Esophagus squamous epithelium (tissue), 5 donors: ENCODE measurements around the gene FAM114A2. TPM values are rescaled to one million over a fixed set of nuclear protein-coding genes. Genes with fewer than 3 reads are reported as not detected.

Experiments
- DNase-seq: peaks from one replicate; lab custom pipeline; 2025; lab: John Stamatoyannopoulos, UW
- H3K27ac ChIP-seq, 4 donors: fragments of 200-600 bp; sonication (generic); one replicate each; pipeline ENCODE4 v1.5.1; 2016 to 2019; ENCODE audit warnings: mild to moderate bottlenecking in 1 of 4
- H3K27me3 ChIP-seq, 4 donors: fragments of 200-600 bp; sonication (generic); 1 replicate in 3 of 4; 2 replicates in 1 of 4; pipeline versions ENCODE4 v1.5.1 to v1.6.0; 2017 to 2021; ENCODE audit warnings: antibody characterized with exemption in 1 of 4
- H3K36me3 ChIP-seq, 3 donors: fragments of 200-600 bp; sonication (generic); one replicate each; pipeline ENCODE4 v1.5.1; 2016 to 2019
- H3K4me1 ChIP-seq, 3 donors: fragments of 200-600 bp; sonication (generic); one replicate each; pipeline ENCODE4 v1.5.1; 2017 to 2019
- H3K4me3 ChIP-seq, 4 donors: fragments of 200-600 bp; sonication (generic); 1 replicate in 3 of 4; 2 replicates in 1 of 4; pipeline ENCODE4 v1.5.1; 2016 to 2019; ENCODE audit warnings: mild to moderate bottlenecking in 2 of 4, moderate library complexity in 1 of 4
- H3K9me3 ChIP-seq, 3 donors: fragments of 200-600 bp; sonication (generic); one replicate each; pipeline ENCODE4 v1.5.1; 2016 to 2019
- POLR2A ChIP-seq, 4 donors: fragments of 450-650 bp; IDR thresholded peaks; one replicate each; pipeline ENCODE4 v1.6.1; 2017; ENCODE audit warnings: antibody characterized with exemption in 4 of 4, mild to moderate bottlenecking in 4 of 4, moderate library complexity in 3 of 4
- WGBS, 2 donors: methylation state at CpG; one replicate each; pipeline ENCODE4 v1.1.5; 2018; 5-methylcytosine and 5-hydroxymethylcytosine counted together
- intact Hi-C: fragments of 100-400 bp; cut with DNase I; formaldehyde crosslinking; loops from one replicate; pipeline ENCODE4 v1.15.0; 2022
- total RNA-seq, 4 donors: library from RNA; depleted of rRNA; stranded (reverse); fragments of >200 nt; gene quantifications; one replicate each; pipeline ENCODE4 v1.1.0, GENCODE V29; 2016
- TF ChIP-seq, protein P1 (sequence below), 6 experiments: fragments of 450-650 bp in 4 of 6; fragments of 200-600 bp in 2 of 6; sonication (generic) in 2 of 6; IDR thresholded peaks; one replicate each; pipeline ENCODE4 v1.5.1; 2016 to 2019; ENCODE audit warnings: antibody characterized with exemption in 6 of 6, mild to moderate bottlenecking in 4 of 6, moderate library complexity in 4 of 6
- donor health status: DM: yes; HTN: yes; CAD: no.

FAM114A2 gene
- total RNA-seq, 4 donors from 2014 or later = 6.2 to 22.1 (median 19.5) TPM

DNA sequence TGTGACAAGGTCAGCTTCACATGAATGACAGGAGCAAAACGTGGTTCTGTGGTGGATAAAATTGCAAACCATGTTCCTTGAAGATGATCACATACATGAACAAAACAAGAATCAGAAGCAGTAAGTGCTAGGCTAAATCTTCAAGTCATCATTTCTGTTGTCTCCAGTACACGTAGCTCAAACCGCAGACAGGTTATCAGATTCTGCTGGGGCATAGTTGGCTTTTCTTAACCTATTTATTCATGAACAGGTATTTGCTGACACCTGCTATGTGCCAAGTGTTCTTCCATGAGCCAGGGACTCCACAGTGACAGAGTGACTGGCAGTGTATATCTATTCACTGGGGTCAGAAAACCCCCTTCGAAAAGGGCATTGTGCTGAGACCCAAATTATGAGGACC, 20.9 kb upstream of the FAM114A2 start:
- 71 to 90% methylated on average over 3 to 4 of the region's 4 CpGs for WGBS, 2 donors
- no peak overlapping the region for H3K4me3 ChIP-seq
- no peak for DNase-seq
- no peaks in the 10 kb centered on the region for H3K4me1 ChIP-seq
- H3K36me3 ChIP-seq = peaks cover 0 to 12% (median 0%) of the 10 kb centered on the region in 3 donors
- no peaks in the 10 kb centered on the region for H3K27me3 ChIP-seq
- no peaks in the 10 kb centered on the region for H3K9me3 ChIP-seq
- intact Hi-C loops = no loop called here
- no peak overlapping the region for H3K27ac ChIP-seq
- TF ChIP-seq, protein P1, sequence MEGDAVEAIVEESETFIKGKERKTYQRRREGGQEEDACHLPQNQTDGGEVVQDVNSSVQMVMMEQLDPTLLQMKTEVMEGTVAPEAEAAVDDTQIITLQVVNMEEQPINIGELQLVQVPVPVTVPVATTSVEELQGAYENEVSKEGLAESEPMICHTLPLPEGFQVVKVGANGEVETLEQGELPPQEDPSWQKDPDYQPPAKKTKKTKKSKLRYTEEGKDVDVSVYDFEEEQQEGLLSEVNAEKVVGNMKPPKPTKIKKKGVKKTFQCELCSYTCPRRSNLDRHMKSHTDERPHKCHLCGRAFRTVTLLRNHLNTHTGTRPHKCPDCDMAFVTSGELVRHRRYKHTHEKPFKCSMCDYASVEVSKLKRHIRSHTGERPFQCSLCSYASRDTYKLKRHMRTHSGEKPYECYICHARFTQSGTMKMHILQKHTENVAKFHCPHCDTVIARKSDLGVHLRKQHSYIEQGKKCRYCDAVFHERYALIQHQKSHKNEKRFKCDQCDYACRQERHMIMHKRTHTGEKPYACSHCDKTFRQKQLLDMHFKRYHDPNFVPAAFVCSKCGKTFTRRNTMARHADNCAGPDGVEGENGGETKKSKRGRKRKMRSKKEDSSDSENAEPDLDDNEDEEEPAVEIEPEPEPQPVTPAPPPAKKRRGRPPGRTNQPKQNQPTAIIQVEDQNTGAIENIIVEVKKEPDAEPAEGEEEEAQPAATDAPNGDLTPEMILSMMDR (IDR thresholded peaks at IDR 0.05) = no peak
- TF ChIP-seq POLR2A (IDR thresholded peaks at IDR 0.05) = no peak

DNA sequence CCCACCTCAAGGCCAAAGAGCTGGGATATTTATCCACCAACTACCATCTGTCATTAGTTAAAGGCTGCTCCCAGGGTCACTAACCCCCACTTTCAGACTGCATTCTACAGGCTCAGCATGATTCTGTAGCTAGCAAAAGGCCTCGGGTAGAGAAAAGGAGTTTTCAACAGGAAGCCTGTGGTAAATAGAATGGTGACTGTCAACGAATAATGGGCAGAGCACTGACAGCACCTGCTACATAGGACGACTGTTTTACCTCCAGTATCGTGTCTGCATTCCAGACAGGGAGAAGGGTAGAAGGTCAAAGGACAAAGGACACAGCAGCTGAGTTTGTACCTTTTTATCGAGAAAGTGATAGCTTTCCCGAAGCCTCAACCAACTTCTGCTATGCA, 20.3 kb upstream of the FAM114A2 start:
- WGBS, 2 donors = 60% methylated on average over 6 of the region's 6 CpGs
- no peaks in the 10 kb centered on the region for H3K27me3 ChIP-seq
- H3K27ac ChIP-seq = no peak overlapping the region
- H3K4me3 ChIP-seq = no peak overlapping the region
- H3K36me3 ChIP-seq = peaks cover 0 to 17% (median 0%) of the 10 kb centered on the region in 3 donors
- H3K4me1 ChIP-seq = no peaks in the 10 kb centered on the region
- intact Hi-C loops = no loop called here
- no peaks in the 10 kb centered on the region for H3K9me3 ChIP-seq
- no peak for TF ChIP-seq POLR2A (IDR thresholded peaks at IDR 0.05)
- TF ChIP-seq, protein P1 (IDR thresholded peaks at IDR 0.05) = no peak
- no peak for DNase-seq

DNA sequence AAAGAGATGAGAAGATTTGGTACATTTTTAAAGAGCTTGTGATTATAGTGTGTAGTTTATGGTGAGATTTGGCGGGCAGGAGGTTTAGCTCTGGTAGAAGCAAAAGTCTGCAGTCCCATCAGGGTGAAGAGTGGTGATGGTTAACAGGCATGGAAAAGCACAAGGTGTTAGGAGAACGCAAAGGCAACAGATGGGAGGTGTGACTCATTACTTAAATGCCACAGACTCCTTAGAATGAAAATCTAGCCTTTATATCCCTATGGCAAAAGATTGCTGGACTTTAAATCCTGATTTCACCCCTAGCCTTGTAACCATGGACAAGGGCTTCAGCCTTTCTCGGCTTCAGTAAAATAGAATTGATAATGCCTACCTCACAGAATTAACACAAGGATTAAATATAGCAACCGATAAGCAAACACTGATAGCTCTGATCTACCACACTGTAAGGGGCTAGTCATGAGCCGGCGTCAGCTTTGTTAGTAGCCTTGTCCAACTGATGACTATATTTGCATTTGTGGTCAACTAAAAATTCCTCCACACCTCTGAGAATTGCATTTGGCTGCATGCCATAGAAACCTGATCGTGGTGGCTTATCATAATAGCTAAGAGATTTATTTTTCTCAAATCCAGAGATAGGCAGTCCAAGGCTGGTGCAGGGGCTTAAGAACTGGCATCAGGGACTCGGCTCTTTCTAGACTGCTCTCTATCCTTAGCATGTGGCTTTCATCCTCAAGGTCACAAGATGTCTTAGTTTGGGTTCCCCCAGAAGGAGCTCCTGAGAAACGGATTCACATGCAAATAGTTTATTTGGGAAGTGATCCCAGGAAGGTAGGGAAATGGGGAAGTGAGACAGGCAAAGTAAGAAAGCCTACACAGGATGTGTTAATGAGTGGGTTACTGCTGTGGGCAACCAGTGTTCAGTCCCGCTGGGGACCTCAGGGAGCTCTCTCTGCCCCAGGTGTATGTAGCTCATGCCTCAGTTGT, 19.6 kb upstream of the FAM114A2 start:
- intact Hi-C loops = no loop called here
- Histone ChIP-seq H3K27me3 (no peaks in the 10 kb centered on the region), H3K4me3 (no peak overlapping the region), H3K27ac (no peak overlapping the region), H3K36me3 (peaks cover 0 to 24% (median 0%) of the 10 kb centered on the region in 3 donors), H3K9me3 (no peaks in the 10 kb centered on the region), H3K4me1 (no peaks in the 10 kb centered on the region)
- TF ChIP-seq, protein P1 (IDR thresholded peaks at IDR 0.05) = no peak
- no peak for TF ChIP-seq POLR2A (IDR thresholded peaks at IDR 0.05)
- no peak for DNase-seq
- WGBS, 2 donors = 67 to 73% methylated on average over 9 to 10 of the region's 10 CpGs

DNA sequence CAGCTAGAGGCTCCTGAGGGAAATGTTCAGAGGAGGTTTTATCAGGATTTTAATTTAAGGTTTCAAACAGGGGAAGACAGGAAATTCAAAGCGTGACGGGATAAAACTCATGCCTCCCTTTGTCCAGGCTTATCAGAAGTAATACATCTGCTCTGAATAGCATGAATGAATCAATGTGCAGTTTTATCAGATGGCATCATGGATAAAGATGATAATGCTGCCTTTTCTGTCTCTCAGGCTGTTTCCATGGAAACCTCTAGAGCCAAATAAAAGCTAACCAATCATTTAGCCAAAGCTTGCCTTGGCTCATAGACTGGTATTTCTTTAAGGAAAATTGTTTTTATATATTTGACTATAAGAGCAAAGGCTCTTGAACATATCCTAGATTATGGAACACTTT, 16.5 kb upstream of the FAM114A2 start:
- no peak overlapping the region for H3K27ac ChIP-seq
- peaks cover 0 to 53% (median 0%) of the 10 kb centered on the region in 3 donors for H3K36me3 ChIP-seq
- H3K4me1 ChIP-seq = no peaks in the 10 kb centered on the region
- no peaks in the 10 kb centered on the region for H3K9me3 ChIP-seq
- H3K4me3 ChIP-seq = no peak overlapping the region
- DNase-seq = no peak
- intact Hi-C loops = no loop called here
- TF ChIP-seq POLR2A (IDR thresholded peaks at IDR 0.05) = no peak
- TF ChIP-seq, protein P1 (IDR thresholded peaks at IDR 0.05) = no peak
- WGBS, 2 donors = 85 to 86% methylated on average over 2 of the region's 2 CpGs
- no peaks in the 10 kb centered on the region for H3K27me3 ChIP-seq

DNA sequence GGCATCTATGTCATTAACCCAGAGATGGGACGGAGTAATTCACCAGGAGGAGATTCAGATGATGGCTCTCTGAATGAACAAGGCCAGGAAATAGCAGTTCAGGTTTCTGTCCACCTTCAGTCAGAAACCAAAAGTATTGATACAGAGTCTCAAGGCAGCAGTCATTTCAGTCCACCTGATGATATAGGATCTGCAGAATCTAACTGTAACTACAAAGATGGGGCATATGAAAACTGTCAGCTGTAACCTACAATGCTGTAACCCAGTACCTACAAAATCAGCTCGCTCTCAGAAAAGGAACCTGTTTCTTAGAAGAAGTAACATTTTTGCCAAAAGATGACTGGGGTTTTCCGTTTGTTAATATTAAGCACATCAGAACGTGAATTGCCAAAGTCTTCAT, 14.8 kb upstream of the FAM114A2 start:
- H3K9me3 ChIP-seq = no peaks in the 10 kb centered on the region
- 77 to 91% methylated on average over 4 of the region's 4 CpGs for WGBS, 2 donors
- no peak for TF ChIP-seq POLR2A (IDR thresholded peaks at IDR 0.05)
- TF ChIP-seq, protein P1 (IDR thresholded peaks at IDR 0.05) = no peak
- H3K27me3 ChIP-seq = no peaks in the 10 kb centered on the region
- no peak for DNase-seq
- no peak overlapping the region for H3K4me3 ChIP-seq
- peaks cover 0 to 53% (median 0%) of the 10 kb centered on the region in 3 donors for H3K36me3 ChIP-seq
- H3K27ac ChIP-seq = no peak overlapping the region
- intact Hi-C loops = no loop called here
- no peaks in the 10 kb centered on the region for H3K4me1 ChIP-seq
